Body of pancreas (tissue), 4 donors: ENCODE results near the gene GJB5.

Experiments used
- CTCF ChIP-seq, 7 experiments: fragments of 450-650 bp in 4 of 7; fragments of 200-600 bp in 3 of 7; sonication (generic) in 3 of 7; IDR thresholded peaks; one replicate each; pipeline ENCODE4 v1.5.1; 2016 to 2019; ENCODE audit warnings: antibody characterized with exemption in 7 of 7
- POLR2A ChIP-seq, 3 donors: fragments of 450-650 bp; IDR thresholded peaks; one replicate each; pipeline ENCODE4 v1.6.1; 2016; ENCODE audit warnings: antibody characterized with exemption in 3 of 3, mild to moderate bottlenecking in 2 of 3

GRCh38 chr1:34777519-34778321, 22.9 kb downstream of the GJB5 start:
- TF ChIP-seq CTCF (IDR thresholded peaks at IDR 0.05) = no peak
- TF ChIP-seq POLR2A (IDR thresholded peaks at IDR 0.05) = no peak
